Prostate gland (tissue), 2 donors: ENCODE measurements around the gene NCL. TPM values are rescaled to one million over a fixed set of nuclear protein-coding genes. Genes with fewer than 3 reads are reported as not detected.

Experiments
- DNase-seq: peaks from one replicate; pipeline ENCODE4 v3.0.0-alpha.2; 2019; ENCODE audit warnings: low spot score
- H3K27ac ChIP-seq, 2 donors: fragments of 200-600 bp; sonication (generic); 2 replicates each; pipeline ENCODE4 v1.5.1; 2017 to 2019
- H3K27me3 ChIP-seq: fragments of 200-600 bp; sonication (generic); replicated peaks from 2 replicates; pipeline ENCODE4 v1.5.1; 2019; ENCODE audit not compliant: insufficient read depth
- H3K36me3 ChIP-seq, 2 donors: fragments of 200-600 bp; sonication (generic); 1 replicate in 1 of 2; 2 replicates in 1 of 2; pipeline versions ENCODE4 v1.5.1 to v1.8.1; 2017 to 2019
- H3K4me1 ChIP-seq: fragments of 200-600 bp; sonication (generic); replicated peaks from 2 replicates; pipeline ENCODE4 v1.5.1; 2019
- H3K4me3 ChIP-seq, 2 donors: fragments of 200-600 bp; sonication (generic); 2 replicates each; pipeline ENCODE4 v1.5.1; 2017 to 2019
- H3K9me3 ChIP-seq: fragments of 200-600 bp; sonication (generic); 2 replicates; pipeline ENCODE4 v1.5.1; 2017
- POLR2A ChIP-seq: fragments of 450-650 bp; IDR thresholded peaks from one replicate; pipeline ENCODE4 v1.6.1; 2016; ENCODE audit warnings: antibody characterized with exemption, mild to moderate bottlenecking
- POLR2AphosphoS5 ChIP-seq: sonication (generic); formaldehyde crosslinking; IDR thresholded peaks from one replicate; pipeline ENCODE4 v1.6.1; 2017; ENCODE audit warnings: antibody characterized with exemption
- WGBS: methylation state at CpG from one replicate; pipeline ENCODE4 v1.1.5; 2018; 5-methylcytosine and 5-hydroxymethylcytosine counted together
- intact Hi-C: fragments of 100-400 bp; cut with DNase I; formaldehyde crosslinking; loops from one replicate; pipeline ENCODE4 v1.14.2; 2022
- total RNA-seq, 2 donors: library from RNA; depleted of rRNA; stranded (reverse); fragments of >200 nt; gene quantifications; one replicate each; pipeline ENCODE4 v1.1.0, GENCODE V29; 2016
- TF ChIP-seq, protein P1 (sequence below), 4 experiments: fragments of 200-600 bp in 2 of 4; fragments of 450-650 bp in 2 of 4; sonication (generic) in 2 of 4; IDR thresholded peaks; 1 replicate in 3 of 4; 2 replicates in 1 of 4; pipeline ENCODE4 v1.5.1; 2016 to 2019; ENCODE audit warnings: antibody characterized with exemption in 4 of 4, mild to moderate bottlenecking in 2 of 4, moderate library complexity in 2 of 4

The NCL gene
- total RNA-seq, 2 donors from 2014 or later = 92.0 to 160 TPM

DNA sequence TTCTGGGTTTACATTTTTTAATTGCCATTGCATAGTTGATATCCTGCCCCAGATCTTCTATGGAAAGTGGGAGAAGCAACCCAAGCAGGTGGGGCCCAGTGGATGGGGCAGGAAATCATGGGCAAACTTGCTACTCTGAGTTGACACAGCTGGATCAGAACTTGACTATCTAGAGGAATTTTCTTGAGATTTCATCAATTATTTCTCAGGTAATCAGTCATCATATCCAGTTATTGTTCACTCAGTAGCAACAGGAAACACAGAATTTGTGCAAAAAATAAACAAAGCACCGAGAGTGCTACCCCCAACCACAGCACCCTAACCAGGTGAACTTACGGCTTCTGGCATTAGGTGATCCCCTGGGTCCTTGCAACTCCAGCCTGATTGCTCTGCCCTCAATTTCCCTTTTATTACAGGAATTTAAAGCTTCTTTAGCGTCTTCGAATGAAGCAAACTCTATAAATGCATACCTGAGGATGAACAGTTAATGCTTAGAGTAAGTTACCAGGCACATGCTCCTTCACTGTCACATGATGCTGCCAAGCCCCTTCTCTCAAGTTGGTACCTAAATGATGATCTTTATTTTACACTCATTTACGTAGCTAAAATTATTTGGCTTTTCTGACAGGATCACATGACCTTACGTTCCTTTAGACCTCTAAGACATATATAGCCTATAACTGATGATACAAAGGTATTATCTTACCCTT, 7.8 kb downstream of the NCL start:
- TF ChIP-seq POLR2AphosphoS5 (no peak), POLR2A (no peak)
- TF ChIP-seq, protein P1, sequence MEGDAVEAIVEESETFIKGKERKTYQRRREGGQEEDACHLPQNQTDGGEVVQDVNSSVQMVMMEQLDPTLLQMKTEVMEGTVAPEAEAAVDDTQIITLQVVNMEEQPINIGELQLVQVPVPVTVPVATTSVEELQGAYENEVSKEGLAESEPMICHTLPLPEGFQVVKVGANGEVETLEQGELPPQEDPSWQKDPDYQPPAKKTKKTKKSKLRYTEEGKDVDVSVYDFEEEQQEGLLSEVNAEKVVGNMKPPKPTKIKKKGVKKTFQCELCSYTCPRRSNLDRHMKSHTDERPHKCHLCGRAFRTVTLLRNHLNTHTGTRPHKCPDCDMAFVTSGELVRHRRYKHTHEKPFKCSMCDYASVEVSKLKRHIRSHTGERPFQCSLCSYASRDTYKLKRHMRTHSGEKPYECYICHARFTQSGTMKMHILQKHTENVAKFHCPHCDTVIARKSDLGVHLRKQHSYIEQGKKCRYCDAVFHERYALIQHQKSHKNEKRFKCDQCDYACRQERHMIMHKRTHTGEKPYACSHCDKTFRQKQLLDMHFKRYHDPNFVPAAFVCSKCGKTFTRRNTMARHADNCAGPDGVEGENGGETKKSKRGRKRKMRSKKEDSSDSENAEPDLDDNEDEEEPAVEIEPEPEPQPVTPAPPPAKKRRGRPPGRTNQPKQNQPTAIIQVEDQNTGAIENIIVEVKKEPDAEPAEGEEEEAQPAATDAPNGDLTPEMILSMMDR (IDR thresholded peaks at IDR 0.05) = no peak
- Histone ChIP-seq H3K9me3 (no peaks in the 10 kb centered on the region), H3K4me3 (no peak overlapping the region), H3K27me3 (no peaks in the 10 kb centered on the region), H3K4me1 (no peaks in the 10 kb centered on the region), H3K27ac (no peak overlapping the region), H3K36me3 (peaks cover 34 to 55% of the 10 kb centered on the region in 2 donors)
- no peak for DNase-seq
- 71% methylated on average over 6 of the region's 6 CpGs for whole genome bisulfite sequencing
- intact Hi-C loops = no loop called here

DNA sequence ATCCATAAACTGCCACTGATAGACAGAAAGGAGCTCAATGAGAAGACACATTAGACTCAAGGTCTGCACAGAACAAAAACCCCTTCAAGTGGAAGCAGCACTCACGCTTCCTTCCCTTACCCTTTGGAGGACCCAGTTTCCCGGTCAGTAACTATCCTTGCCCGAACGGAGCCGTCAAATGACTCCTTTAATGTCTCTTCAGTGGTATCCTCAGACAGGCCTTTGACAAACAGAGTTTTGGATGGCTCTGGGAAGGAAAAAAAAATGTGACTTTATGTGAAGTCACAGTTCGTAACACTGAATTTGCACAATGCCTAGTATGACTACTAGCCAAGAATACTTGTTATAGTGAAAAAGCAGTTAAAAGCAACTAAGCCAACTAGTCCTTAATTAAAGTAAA, 8.4 kb downstream of the NCL start:
- intact Hi-C loops = no loop called here
- Histone ChIP-seq H3K36me3 (peaks cover 32 to 52% of the 10 kb centered on the region in 2 donors), H3K27me3 (no peaks in the 10 kb centered on the region), H3K4me1 (no peaks in the 10 kb centered on the region), H3K27ac (no peak overlapping the region), H3K9me3 (no peaks in the 10 kb centered on the region), H3K4me3 (no peak overlapping the region)
- no peak for DNase-seq
- TF ChIP-seq, protein P1 (IDR thresholded peaks at IDR 0.05) = no peak
- TF ChIP-seq POLR2AphosphoS5 = no peak
- no peak for TF ChIP-seq POLR2A
- 82% methylated on average over 6 of the region's 6 CpGs for WGBS

DNA sequence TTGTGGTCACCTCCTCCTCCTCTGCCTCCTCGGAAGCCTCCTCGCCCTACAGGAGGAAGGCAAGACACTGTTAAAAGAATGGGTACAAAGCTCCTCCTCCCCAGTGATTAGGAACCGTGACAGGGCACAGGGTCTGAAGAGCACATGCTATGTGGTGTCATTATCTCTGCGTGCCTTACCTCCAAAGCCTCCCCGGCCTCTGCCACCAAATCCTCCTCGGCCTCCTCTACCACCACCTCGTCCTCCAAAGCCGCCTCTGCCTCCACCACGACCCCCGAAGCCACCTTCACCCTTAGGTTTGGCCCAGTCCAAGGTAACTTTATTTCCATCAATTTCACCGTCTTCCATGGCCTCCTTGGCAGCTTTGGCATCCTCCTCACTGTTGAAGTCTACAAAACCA, 9.1 kb downstream of the NCL start:
- Histone ChIP-seq H3K36me3 (peaks cover 26 to 47% of the 10 kb centered on the region in 2 donors), H3K9me3 (no peaks in the 10 kb centered on the region), H3K4me1 (no peaks in the 10 kb centered on the region), H3K27ac (no peak overlapping the region), H3K27me3 (no peaks in the 10 kb centered on the region), H3K4me3 (no peak overlapping the region)
- intact Hi-C loops = no loop called here
- 83% methylated on average over 11 of the region's 11 CpGs for WGBS
- TF ChIP-seq POLR2A = no peak
- TF ChIP-seq, protein P1 (IDR thresholded peaks at IDR 0.05) = no peak
- TF ChIP-seq POLR2AphosphoS5 = no peak
- DNase-seq = no peak

- Histone ChIP-seq H3K9me3 (no peaks in the 10 kb centered on the region), H3K4me3 (no peak overlapping the region), H3K36me3 (peaks cover 22 to 41% of the 10 kb centered on the region in 2 donors), H3K27ac (no peak overlapping the region), H3K4me1 (no peaks in the 10 kb centered on the region), H3K27me3 (no peaks in the 10 kb centered on the region)
- WGBS = 82% methylated on average over 4 of the region's 4 CpGs
- no peak for DNase-seq
- no peak for TF ChIP-seq POLR2A
- TF ChIP-seq POLR2AphosphoS5 = no peak
- TF ChIP-seq, protein P1 (IDR thresholded peaks at IDR 0.05) = no peak
- intact Hi-C loops = loop anchor here (5.0 kb wide), 2 partner anchors 227 to 352 kb away; no protein-coding TSS in a partner anchor
Measured at GRCh38 chr2:231454361-231454791, 9.9 kb downstream of the NCL start.
